GM12878 (cell line): ENCODE measurements around the gene MCAT. TPM values are rescaled to one million over a fixed set of nuclear protein-coding genes. Genes with fewer than 3 reads are reported as not detected.

ENCODE experiments used
- BCL11A ChIP-seq: IDR thresholded peaks from 2 replicates; pipeline ENCODE4 v1.6.1; 2011; ENCODE audit warnings: low read depth, low read length
- BHLHE40 ChIP-seq, 2 experiments: fragments of 450-650 bp in 1 of 2; IDR thresholded peaks; 2 replicates each; pipeline ENCODE4 v1.6.1; 2011 to 2017; ENCODE audit warnings: low read depth in 2 of 2, borderline replicate concordance in 1 of 2, improper control_type of control experiment in 1 of 2, low read length in 1 of 2, mild to moderate bottlenecking in 1 of 2
- BRCA1 ChIP-seq: IDR thresholded peaks from 2 replicates; pipeline ENCODE4 v1.6.1; 2011; ENCODE audit warnings: low read depth, low read length, improper control_type of control experiment
- CBX3 ChIP-seq: fragments of 200-600 bp; sonication (generic); IDR thresholded peaks from 2 replicates; pipeline ENCODE4 v1.6.1; 2016; ENCODE audit warnings: low read depth, borderline replicate concordance
- CEBPB ChIP-seq, 2 experiments: fragments of 150-350 bp in 1 of 2; IDR thresholded peaks; 2 replicates each; pipeline ENCODE4 v1.6.1; 2012 to 2014; ENCODE audit warnings: low read depth in 2 of 2, low read length in 2 of 2, borderline replicate concordance in 1 of 2, inconsistent platforms in 1 of 2
- CHD2 ChIP-seq: IDR thresholded peaks from 2 replicates; pipeline ENCODE4 v1.6.1; 2011; ENCODE audit warnings: low read depth, low read length, improper control_type of control experiment, borderline replicate concordance
- CREM ChIP-seq: IDR thresholded peaks from 2 replicates; pipeline ENCODE4 v1.6.1; 2014; ENCODE audit warnings: antibody characterized with exemption, low read depth
- DPF2 ChIP-seq: fragments of 450-650 bp; IDR thresholded peaks from 2 replicates; pipeline ENCODE4 v1.6.1; 2017; ENCODE audit warnings: mild to moderate bottlenecking
- ESRRA ChIP-seq: IDR thresholded peaks from 2 replicates; pipeline ENCODE4 v1.6.1; 2012; ENCODE audit warnings: mild to moderate bottlenecking, low read length, improper control_type of control experiment
- FOS ChIP-seq: IDR thresholded peaks from 3 replicates; pipeline ENCODE4 v1.6.1; 2011; ENCODE audit warnings: borderline replicate concordance; ENCODE audit not compliant: insufficient read length; ENCODE audit errors: extremely low read depth
- FOXK2 ChIP-seq: fragments of 450-650 bp; IDR thresholded peaks from 2 replicates; pipeline ENCODE4 v1.6.1; 2017; ENCODE audit warnings: mild to moderate bottlenecking, moderate library complexity
- IRF4 ChIP-seq: IDR thresholded peaks from 2 replicates; pipeline ENCODE4 v1.6.1; 2011; ENCODE audit warnings: low read depth, low read length
- RCOR1 ChIP-seq: conservative IDR thresholded peaks from 2 replicates; pipeline ENCODE4 v1.6.1; 2012; ENCODE audit warnings: low read depth, low read length, improper control_type of control experiment
- RFX5 ChIP-seq: IDR thresholded peaks from 2 replicates; pipeline ENCODE4 v1.6.1; 2011; ENCODE audit warnings: low read depth, low read length, improper control_type of control experiment
- polyA plus RNA-seq, 11 experiments: library from polyadenylated mRNA; depleted of rRNA in 4 of 11; unstranded in 6 of 11; stranded (reverse) in 5 of 11; fragments of >200 nt; fragmentation: Nextera tagmentation in 4 of 11; fragmentation: Illumina TruSeq in 1 of 11; extraction: Ambion mirVana in 4 of 11; extraction: Trizol in 1 of 11; gene quantifications; 1 replicate in 1 of 11; 2 replicates in 10 of 11; pipeline versions ENCODE4 v1.2.1 to v1.2.3, GENCODE V29; 2011 to 2016; ENCODE audit warnings: inconsistent platforms in 2 of 11, missing spikeins in 2 of 11, low read depth in 1 of 11
- total RNA-seq, 4 experiments: library from RNA; depleted of rRNA in 3 of 4; stranded (reverse); fragments of >200 nt in 3 of 4; fragmentation: Illumina TruSeq in 1 of 4; extraction: Trizol in 1 of 4; gene quantifications; 2 replicates each; pipeline versions ENCODE4 v1.2.1 to v1.2.3, GENCODE V29; 2013 to 2021
- TF ChIP-seq, protein P1 (sequence below): fragments of 450-650 bp; IDR thresholded peaks from 2 replicates; pipeline ENCODE4 v1.6.1; 2017; ENCODE audit warnings: antibody characterized with exemption, mild to moderate bottlenecking, moderate library complexity
- TF ChIP-seq, protein P2 (sequence below): IDR thresholded peaks from 2 replicates; pipeline ENCODE4 v1.6.1; 2011; ENCODE audit warnings: low read depth, mild to moderate bottlenecking, low read length, moderate library complexity, borderline replicate concordance; ENCODE audit errors: extremely low read depth
- TF ChIP-seq, protein P3 (sequence below): IDR thresholded peaks from 2 replicates; pipeline ENCODE4 v1.6.1; 2011; ENCODE audit warnings: borderline replicate concordance, low read depth, mild to moderate bottlenecking, moderate library complexity, low read length; ENCODE audit not compliant: insufficient read depth, poor library complexity, severe bottlenecking
- TF ChIP-seq, protein P4 (sequence below): fragments of 150-350 bp; IDR thresholded peaks from 2 replicates; pipeline ENCODE4 v1.6.1; 2016; ENCODE audit warnings: low read depth, low read length
- TF ChIP-seq, protein P5 (sequence below): fragments of 150-350 bp; IDR thresholded peaks from 2 replicates; pipeline ENCODE4 v1.6.1; 2014; ENCODE audit warnings: mild to moderate bottlenecking, low read depth, low read length

The MCAT gene
- total and polyA plus RNA-seq, 10 of the 15 experiments (the other 5 are each of a cell fraction or from before 2014, with no cell fraction given) = 3.6 to 29.1 (median 19.3) TPM

DNA sequence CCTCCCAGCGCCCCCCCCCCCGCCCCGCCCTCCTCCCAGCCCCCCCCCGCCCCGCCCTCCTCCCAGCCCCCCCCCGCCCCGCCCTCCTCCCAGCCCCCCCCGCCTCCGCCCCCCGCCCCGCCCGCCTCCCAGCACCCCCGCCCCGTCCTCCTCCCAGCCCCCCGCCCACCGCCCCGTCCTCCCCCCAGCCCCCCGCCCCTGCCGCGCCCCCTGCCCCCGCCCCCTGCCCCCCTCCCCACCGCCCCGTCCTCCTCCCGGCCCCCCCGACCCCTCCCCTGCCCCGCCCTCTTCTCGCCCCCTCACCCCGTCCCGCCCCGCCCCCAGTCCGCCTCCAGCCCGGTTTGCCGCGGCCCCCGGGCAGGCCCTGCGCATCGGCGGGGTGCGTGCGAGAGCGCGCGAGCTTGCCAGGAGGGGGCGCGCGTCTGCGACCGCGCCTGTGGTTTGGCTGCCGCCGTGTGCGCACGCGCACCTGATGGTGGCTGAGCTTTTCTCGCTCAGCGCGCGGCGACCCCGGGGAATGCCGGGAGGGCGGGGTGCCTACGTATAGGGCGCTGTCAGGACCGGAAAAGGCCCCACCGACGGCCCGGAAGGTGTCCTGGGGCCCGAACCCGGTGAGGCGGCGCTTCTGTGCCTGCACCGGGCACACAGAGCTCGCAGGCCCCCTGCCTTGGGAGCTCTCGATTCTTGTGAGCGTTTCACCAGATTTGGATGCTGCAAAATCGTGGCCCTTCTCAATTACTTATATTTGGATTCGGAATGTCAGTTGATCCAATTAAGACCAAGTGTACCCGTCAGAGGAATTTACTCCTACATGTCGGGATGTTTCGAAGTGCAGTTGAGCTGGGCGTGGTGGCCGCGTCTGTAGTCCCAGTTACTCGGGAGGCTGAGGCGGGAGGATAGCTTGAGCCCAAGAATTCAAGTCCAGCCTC, 44.2 kb upstream of the MCAT start (continued):
- TF ChIP-seq, protein P1, sequence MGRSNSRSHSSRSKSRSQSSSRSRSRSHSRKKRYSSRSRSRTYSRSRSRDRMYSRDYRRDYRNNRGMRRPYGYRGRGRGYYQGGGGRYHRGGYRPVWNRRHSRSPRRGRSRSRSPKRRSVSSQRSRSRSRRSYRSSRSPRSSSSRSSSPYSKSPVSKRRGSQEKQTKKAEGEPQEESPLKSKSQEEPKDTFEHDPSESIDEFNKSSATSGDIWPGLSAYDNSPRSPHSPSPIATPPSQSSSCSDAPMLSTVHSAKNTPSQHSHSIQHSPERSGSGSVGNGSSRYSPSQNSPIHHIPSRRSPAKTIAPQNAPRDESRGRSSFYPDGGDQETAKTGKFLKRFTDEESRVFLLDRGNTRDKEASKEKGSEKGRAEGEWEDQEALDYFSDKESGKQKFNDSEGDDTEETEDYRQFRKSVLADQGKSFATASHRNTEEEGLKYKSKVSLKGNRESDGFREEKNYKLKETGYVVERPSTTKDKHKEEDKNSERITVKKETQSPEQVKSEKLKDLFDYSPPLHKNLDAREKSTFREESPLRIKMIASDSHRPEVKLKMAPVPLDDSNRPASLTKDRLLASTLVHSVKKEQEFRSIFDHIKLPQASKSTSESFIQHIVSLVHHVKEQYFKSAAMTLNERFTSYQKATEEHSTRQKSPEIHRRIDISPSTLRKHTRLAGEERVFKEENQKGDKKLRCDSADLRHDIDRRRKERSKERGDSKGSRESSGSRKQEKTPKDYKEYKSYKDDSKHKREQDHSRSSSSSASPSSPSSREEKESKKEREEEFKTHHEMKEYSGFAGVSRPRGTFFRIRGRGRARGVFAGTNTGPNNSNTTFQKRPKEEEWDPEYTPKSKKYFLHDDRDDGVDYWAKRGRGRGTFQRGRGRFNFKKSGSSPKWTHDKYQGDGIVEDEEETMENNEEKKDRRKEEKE = no peak
- TF ChIP-seq RFX5 (no peak), BCL11A (no peak), FOS (no peak), ESRRA (no peak), CEBPB (IDR thresholded peaks at IDR 0.05; ENCODE audit: borderline replicate concordance in 1 of 2, low read depth in 2 of 2, low read length in 2 of 2) (no peak), IRF4 (no peak), DPF2 (peak; percentile 60), RCOR1 (0 out of 2 replicates have a peak, but pooled peaks have one; percentile 26), BHLHE40 (IDR thresholded peaks at IDR 0.05; ENCODE audit: borderline replicate concordance in 1 of 2, low read depth in 2 of 2, low read length in 1 of 2) (peak; percentile 71 to 90; a peak in 3 of 4 replicates), CREM (peak; percentile 80), CHD2 (peak; percentile 73), FOXK2 (no peak), BRCA1 (no peak), CBX3 (no peak)
- TF ChIP-seq, protein P2, sequence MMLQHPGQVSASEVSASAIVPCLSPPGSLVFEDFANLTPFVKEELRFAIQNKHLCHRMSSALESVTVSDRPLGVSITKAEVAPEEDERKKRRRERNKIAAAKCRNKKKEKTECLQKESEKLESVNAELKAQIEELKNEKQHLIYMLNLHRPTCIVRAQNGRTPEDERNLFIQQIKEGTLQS = no peak
- TF ChIP-seq, protein P3, sequence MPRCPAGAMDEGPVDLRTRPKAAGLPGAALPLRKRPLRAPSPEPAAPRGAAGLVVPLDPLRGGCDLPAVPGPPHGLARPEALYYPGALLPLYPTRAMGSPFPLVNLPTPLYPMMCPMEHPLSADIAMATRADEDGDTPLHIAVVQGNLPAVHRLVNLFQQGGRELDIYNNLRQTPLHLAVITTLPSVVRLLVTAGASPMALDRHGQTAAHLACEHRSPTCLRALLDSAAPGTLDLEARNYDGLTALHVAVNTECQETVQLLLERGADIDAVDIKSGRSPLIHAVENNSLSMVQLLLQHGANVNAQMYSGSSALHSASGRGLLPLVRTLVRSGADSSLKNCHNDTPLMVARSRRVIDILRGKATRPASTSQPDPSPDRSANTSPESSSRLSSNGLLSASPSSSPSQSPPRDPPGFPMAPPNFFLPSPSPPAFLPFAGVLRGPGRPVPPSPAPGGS = no peak
- TF ChIP-seq, protein P4, sequence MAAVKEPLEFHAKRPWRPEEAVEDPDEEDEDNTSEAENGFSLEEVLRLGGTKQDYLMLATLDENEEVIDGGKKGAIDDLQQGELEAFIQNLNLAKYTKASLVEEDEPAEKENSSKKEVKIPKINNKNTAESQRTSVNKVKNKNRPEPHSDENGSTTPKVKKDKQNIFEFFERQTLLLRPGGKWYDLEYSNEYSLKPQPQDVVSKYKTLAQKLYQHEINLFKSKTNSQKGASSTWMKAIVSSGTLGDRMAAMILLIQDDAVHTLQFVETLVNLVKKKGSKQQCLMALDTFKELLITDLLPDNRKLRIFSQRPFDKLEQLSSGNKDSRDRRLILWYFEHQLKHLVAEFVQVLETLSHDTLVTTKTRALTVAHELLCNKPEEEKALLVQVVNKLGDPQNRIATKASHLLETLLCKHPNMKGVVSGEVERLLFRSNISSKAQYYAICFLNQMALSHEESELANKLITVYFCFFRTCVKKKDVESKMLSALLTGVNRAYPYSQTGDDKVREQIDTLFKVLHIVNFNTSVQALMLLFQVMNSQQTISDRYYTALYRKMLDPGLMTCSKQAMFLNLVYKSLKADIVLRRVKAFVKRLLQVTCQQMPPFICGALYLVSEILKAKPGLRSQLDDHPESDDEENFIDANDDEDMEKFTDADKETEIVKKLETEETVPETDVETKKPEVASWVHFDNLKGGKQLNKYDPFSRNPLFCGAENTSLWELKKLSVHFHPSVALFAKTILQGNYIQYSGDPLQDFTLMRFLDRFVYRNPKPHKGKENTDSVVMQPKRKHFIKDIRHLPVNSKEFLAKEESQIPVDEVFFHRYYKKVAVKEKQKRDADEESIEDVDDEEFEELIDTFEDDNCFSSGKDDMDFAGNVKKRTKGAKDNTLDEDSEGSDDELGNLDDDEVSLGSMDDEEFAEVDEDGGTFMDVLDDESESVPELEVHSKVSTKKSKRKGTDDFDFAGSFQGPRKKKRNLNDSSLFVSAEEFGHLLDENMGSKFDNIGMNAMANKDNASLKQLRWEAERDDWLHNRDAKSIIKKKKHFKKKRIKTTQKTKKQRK = no peak
- TF ChIP-seq, protein P5, sequence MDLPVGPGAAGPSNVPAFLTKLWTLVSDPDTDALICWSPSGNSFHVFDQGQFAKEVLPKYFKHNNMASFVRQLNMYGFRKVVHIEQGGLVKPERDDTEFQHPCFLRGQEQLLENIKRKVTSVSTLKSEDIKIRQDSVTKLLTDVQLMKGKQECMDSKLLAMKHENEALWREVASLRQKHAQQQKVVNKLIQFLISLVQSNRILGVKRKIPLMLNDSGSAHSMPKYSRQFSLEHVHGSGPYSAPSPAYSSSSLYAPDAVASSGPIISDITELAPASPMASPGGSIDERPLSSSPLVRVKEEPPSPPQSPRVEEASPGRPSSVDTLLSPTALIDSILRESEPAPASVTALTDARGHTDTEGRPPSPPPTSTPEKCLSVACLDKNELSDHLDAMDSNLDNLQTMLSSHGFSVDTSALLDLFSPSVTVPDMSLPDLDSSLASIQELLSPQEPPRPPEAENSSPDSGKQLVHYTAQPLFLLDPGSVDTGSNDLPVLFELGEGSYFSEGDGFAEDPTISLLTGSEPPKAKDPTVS = no peak
